Neuronal stem cell (in vitro differentiated cells): ENCODE data around the gene CTF1.
A peak's percentile ranks its signal among the peaks of the same experiment; 100 is the strongest.

Experiments
- DNase-seq: peaks from one replicate; pipeline ENCODE4 v3.0.0-alpha.2; 2013; ENCODE audit warnings: low spot score
- H2AFZ ChIP-seq: one replicate; pipeline ENCODE4 v1.6.1; 2013; ENCODE audit warnings: mild to moderate bottlenecking, low read length, inconsistent platforms
- H2AK5ac ChIP-seq: 2 replicates; pipeline ENCODE4 v1.6.1; 2013; ENCODE audit warnings: low read depth, mild to moderate bottlenecking, inconsistent platforms, low read length, moderate library complexity, mixed read lengths
- H2BK120ac ChIP-seq: 2 replicates; pipeline ENCODE4 v1.6.1; 2013; ENCODE audit warnings: low read depth, mild to moderate bottlenecking, inconsistent platforms, low read length, moderate library complexity, mixed read lengths
- H2BK12ac ChIP-seq: one replicate; pipeline ENCODE4 v1.6.1; 2013; ENCODE audit warnings: low read length, inconsistent platforms
- H2BK15ac ChIP-seq: 2 replicates; pipeline ENCODE4 v1.6.1; 2013; ENCODE audit warnings: mild to moderate bottlenecking, low read length, inconsistent platforms, mixed read lengths
- H2BK5ac ChIP-seq: one replicate; pipeline ENCODE4 v1.6.1; 2013; ENCODE audit warnings: inconsistent platforms, mild to moderate bottlenecking, low read length, moderate library complexity
- H3K14ac ChIP-seq: one replicate; pipeline ENCODE4 v1.6.1; 2013; ENCODE audit warnings: low read length, inconsistent platforms
- H3K18ac ChIP-seq: 2 replicates; pipeline ENCODE4 v1.6.1; 2013; ENCODE audit warnings: low read length, inconsistent platforms
- H3K23ac ChIP-seq: 2 replicates; pipeline ENCODE4 v1.6.1; 2013; ENCODE audit warnings: low read depth, mild to moderate bottlenecking, mixed read lengths, low read length, inconsistent platforms; ENCODE audit not compliant: poor library complexity
- H3K27ac ChIP-seq: replicated peaks from 3 replicates; pipeline ENCODE4 v1.5.1; 2013; ENCODE audit warnings: low read length, inconsistent platforms
- H3K27me3 ChIP-seq, 3 experiments: 2 replicates each; pipeline ENCODE4 v1.6.1; 2013; ENCODE audit warnings: low read length in 3 of 3, mild to moderate bottlenecking in 2 of 3, inconsistent platforms in 1 of 3, low read depth in 1 of 3, mixed read lengths in 1 of 3, moderate library complexity in 1 of 3; ENCODE audit not compliant: control insufficient read depth in 3 of 3, insufficient read depth in 3 of 3
- H3K36me3 ChIP-seq, 2 donors: replicated peaks in 1 of 2; 2 replicates each; pipeline ENCODE4 v1.6.1; 2013; ENCODE audit warnings: low read length in 2 of 2; ENCODE audit not compliant: control insufficient read depth in 2 of 2, insufficient read depth in 2 of 2
- H3K4ac ChIP-seq: 2 replicates; pipeline ENCODE4 v1.6.1; 2013; ENCODE audit warnings: inconsistent platforms, mild to moderate bottlenecking, low read length, moderate library complexity
- H3K4me1 ChIP-seq, 2 donors: 1 replicate in 1 of 2; 2 replicates in 1 of 2; pipeline ENCODE4 v1.6.1; 2013; ENCODE audit warnings: low read length in 2 of 2, low read depth in 1 of 2; ENCODE audit not compliant: control insufficient read depth in 2 of 2, insufficient read depth in 1 of 2
- H3K4me2 ChIP-seq: one replicate; pipeline ENCODE4 v1.6.1; 2013; ENCODE audit warnings: mild to moderate bottlenecking, low read length, inconsistent platforms; ENCODE audit not compliant: insufficient read depth, poor library complexity, severe bottlenecking
- H3K4me3 ChIP-seq, 2 donors: 2 replicates each; pipeline ENCODE4 v1.5.1; 2013; ENCODE audit warnings: low read length in 2 of 2, mild to moderate bottlenecking in 2 of 2, inconsistent platforms in 1 of 2, moderate library complexity in 1 of 2
- H3K79me1 ChIP-seq: one replicate; pipeline ENCODE4 v1.6.1; 2013; ENCODE audit warnings: low read depth, mild to moderate bottlenecking, inconsistent platforms, low read length, moderate library complexity
- H3K9ac ChIP-seq: one replicate; pipeline ENCODE4 v1.6.1; 2013; ENCODE audit warnings: mild to moderate bottlenecking, low read depth, low read length, inconsistent platforms; ENCODE audit not compliant: poor library complexity
- H3K9me3 ChIP-seq, 2 donors: replicated peaks in 1 of 2; 2 replicates each; pipeline versions ENCODE3 to v1.6.1; 2013; ENCODE audit warnings: low read length in 2 of 2, mild to moderate bottlenecking in 2 of 2, inconsistent platforms in 1 of 2, low read depth in 1 of 2, mixed read lengths in 1 of 2, moderate library complexity in 1 of 2; ENCODE audit not compliant: control insufficient read depth in 2 of 2, insufficient read depth in 1 of 2
- H4K8ac ChIP-seq: one replicate; pipeline ENCODE4 v1.6.1; 2013; ENCODE audit warnings: low read depth, mild to moderate bottlenecking, inconsistent platforms, low read length, moderate library complexity
- H4K91ac ChIP-seq: one replicate; pipeline ENCODE4 v1.6.1; 2013; ENCODE audit warnings: low read length, low read depth, mild to moderate bottlenecking, inconsistent platforms; ENCODE audit not compliant: poor library complexity
- WGBS, 2 donors: extraction: QIAGEN DNeasy Blood & Tissue Kit; methylation state at CpG; one replicate each; pipeline ENCODE4 v1.1.7; 2013; ENCODE audit warnings: missing lambda C conversion rate in 2 of 2, mixed read lengths in 1 of 2; ENCODE audit not compliant: insufficient read length in 2 of 2, insufficient replicate concordance in 1 of 2; ENCODE audit errors: extremely low coverage in 2 of 2; 5-methylcytosine and 5-hydroxymethylcytosine counted together

The CTF1 gene

DNA sequence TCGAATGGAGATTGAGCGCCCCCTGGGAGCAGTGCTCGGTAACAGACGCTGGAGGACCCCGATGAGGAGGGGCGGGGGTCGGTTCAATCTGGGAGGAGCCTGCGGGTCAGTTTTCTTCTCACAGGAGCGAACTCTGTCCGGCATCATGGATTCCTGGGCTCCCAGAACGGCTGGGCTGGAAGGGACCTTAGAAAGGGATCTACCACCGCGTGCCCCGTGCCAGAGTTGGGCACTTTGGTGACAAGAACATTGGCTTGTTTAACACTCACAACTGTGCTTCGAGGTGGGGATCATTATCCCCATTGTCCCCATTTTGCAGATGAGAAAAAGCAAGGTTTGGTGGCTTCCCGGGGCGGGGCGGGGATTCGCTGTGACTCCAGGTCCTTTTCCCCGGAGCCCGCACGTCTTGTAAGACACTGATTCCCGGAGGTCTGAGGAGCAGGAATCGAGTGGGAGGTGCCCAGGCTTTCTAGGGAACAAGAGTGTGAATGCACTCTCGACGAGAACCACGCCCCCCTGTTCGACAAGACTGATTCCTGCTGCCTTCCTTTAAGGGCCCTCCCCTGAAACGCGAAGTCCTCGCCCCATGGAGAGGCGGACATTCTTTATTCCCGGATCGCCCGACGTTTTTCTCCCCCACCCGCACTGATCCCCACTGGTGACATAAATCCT lies 25.5 kb downstream of the CTF1 start:
- no peak overlapping the region for H2BK120ac ChIP-seq
- peak overlapping the region; percentile 83 for H2AFZ ChIP-seq
- no peak overlapping the region for H3K4ac ChIP-seq
- no peaks in the 10 kb centered on the region for H3K9me3 ChIP-seq
- H3K14ac ChIP-seq, result no peak overlapping the region
- no peak overlapping the region for H4K91ac ChIP-seq
- peak overlapping the region; percentile 64 for H3K27ac ChIP-seq
- H3K4me3 ChIP-seq, result peak overlapping the region; percentile 76 to 85
- peak overlapping the region; percentile 72 for H3K4me2 ChIP-seq
- no peak overlapping the region for H4K8ac ChIP-seq
- H3K27me3 ChIP-seq, result no peaks in the 10 kb centered on the region
- H3K9ac ChIP-seq, result peak overlapping the region; percentile 85
- H3K4me1 ChIP-seq, result peaks cover 7 to 8% of the 10 kb centered on the region in 2 donors
- H2BK5ac ChIP-seq, result peak overlapping the region; percentile 49
- peak overlapping the region; percentile 73 for H3K18ac ChIP-seq
- H2BK15ac ChIP-seq, result no peak overlapping the region
- WGBS, 2 donors, result no CpG with 5 or more reads among the region's 37 CpGs
- peaks cover 2% of the 10 kb centered on the region for H3K79me1 ChIP-seq
- no peak overlapping the region for H3K23ac ChIP-seq
- no peak overlapping the region for H2BK12ac ChIP-seq
- peaks cover 9 to 18% of the 10 kb centered on the region in 2 donors for H3K36me3 ChIP-seq
- peak overlapping the region; percentile 8 for H2AK5ac ChIP-seq
- peak; percentile 94 for DNase-seq

DNA sequence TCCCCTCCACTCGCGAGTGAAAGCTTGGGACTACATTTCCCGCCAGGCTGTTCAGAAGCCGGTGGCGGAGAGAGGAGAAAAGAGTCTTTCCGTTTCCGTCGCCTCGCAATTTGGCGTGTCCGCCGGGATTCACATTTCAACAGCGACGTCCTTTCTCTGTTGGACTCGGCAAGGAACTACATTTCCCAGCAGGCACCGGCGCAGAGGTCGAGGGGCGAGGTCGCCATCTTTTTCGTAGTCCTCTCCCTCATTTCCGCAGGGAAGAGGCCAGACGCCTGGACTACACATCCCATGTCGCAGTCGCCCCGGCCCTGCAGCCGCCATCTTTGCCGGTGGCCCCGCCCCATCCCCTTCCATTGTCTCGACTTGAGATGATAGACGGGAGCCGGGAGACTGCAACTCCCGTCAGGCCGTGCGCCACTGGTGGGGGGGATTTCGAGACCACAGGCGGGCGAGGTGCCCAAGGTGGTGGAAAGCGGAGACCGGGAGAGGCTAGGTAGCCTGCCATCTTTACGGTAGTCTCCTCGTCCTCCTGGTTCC lies 26.1 kb downstream of the CTF1 start:
- Histone ChIP-seq H3K14ac (no peak overlapping the region), H4K91ac (no peak overlapping the region), H3K23ac (peak overlapping the region; percentile 40), H3K4ac (no peak overlapping the region), H3K27me3 (no peaks in the 10 kb centered on the region), H4K8ac (no peak overlapping the region), H3K79me1 (peaks cover 7% of the 10 kb centered on the region), H3K9me3 (no peaks in the 10 kb centered on the region), H2AFZ (peak overlapping the region; percentile 83), H3K4me2 (peak overlapping the region; percentile 72), H2BK5ac (peak overlapping the region; percentile 56), H2BK12ac (no peak overlapping the region), H2BK15ac (no peak overlapping the region), H2BK120ac (no peak overlapping the region), H2AK5ac (no peak overlapping the region), H3K27ac (peak overlapping the region; percentile 82), H3K36me3 (peaks cover 15 to 24% of the 10 kb centered on the region in 2 donors), H3K9ac (peak overlapping the region; percentile 91), H3K18ac (peak overlapping the region; percentile 94), H3K4me1 (peaks cover 7 to 8% of the 10 kb centered on the region in 2 donors), H3K4me3 (peak overlapping the region; percentile 76 to 87)
- no CpG with 5 or more reads among the region's 42 CpGs for WGBS, 2 donors
- peak; percentile 100 for DNase-seq

DNA sequence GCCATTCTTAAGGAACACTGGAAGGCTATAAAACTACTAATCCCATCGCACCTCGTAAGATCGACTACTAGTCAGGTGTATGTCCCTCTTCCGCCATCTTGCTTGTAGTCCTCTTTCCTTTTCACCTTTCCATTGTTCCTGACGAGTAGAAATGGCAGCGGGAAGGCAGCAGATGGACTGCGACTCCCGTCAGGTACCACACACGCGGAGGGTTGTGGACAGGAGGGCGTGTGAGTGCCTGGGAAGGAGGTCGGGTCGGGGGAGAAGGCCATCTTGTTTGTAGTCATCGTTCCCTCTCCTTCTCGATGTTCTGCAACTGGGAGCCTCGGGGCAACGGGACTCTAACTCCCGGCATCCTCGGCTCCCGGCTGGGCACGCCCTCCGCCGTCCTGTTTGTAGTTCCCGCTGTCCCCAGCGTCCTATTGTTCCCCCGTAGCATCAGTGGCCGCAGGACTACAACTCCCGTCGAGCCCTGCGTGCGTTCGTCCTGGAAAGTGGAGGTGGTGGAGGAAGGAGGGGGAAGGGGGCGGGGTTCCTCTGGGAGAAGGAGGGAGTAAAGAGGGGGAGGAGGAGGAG lies 26.6 kb downstream of the CTF1 start:
- DNase-seq, result peak; percentile 100
- H3K18ac ChIP-seq, result peak overlapping the region; percentile 94
- H2AFZ ChIP-seq, result peak overlapping the region; percentile 89
- WGBS, 2 donors, result no CpG with 5 or more reads among the region's 33 CpGs
- peak overlapping the region; percentile 56 for H2BK5ac ChIP-seq
- H4K91ac ChIP-seq, result peak overlapping the region; percentile 12
- H3K79me1 ChIP-seq, result peaks cover 8% of the 10 kb centered on the region
- H2AK5ac ChIP-seq, result no peak overlapping the region
- no peak overlapping the region for H4K8ac ChIP-seq
- H3K4ac ChIP-seq, result peak overlapping the region; percentile 81
- peaks cover 7 to 8% of the 10 kb centered on the region in 2 donors for H3K4me1 ChIP-seq
- H2BK12ac ChIP-seq, result no peak overlapping the region
- no peaks in the 10 kb centered on the region for H3K27me3 ChIP-seq
- H3K9ac ChIP-seq, result peak overlapping the region; percentile 91
- H2BK15ac ChIP-seq, result no peak overlapping the region
- H3K14ac ChIP-seq, result no peak overlapping the region
- H3K4me3 ChIP-seq, result peak overlapping the region; percentile 76 to 87
- H3K36me3 ChIP-seq, result peaks cover 16 to 29% of the 10 kb centered on the region in 2 donors
- H2BK120ac ChIP-seq, result no peak overlapping the region
- H3K9me3 ChIP-seq, result no peaks in the 10 kb centered on the region
- H3K27ac ChIP-seq, result peak overlapping the region; percentile 82
- peak overlapping the region; percentile 71 for H3K4me2 ChIP-seq
- H3K23ac ChIP-seq, result peak overlapping the region; percentile 40

DNA sequence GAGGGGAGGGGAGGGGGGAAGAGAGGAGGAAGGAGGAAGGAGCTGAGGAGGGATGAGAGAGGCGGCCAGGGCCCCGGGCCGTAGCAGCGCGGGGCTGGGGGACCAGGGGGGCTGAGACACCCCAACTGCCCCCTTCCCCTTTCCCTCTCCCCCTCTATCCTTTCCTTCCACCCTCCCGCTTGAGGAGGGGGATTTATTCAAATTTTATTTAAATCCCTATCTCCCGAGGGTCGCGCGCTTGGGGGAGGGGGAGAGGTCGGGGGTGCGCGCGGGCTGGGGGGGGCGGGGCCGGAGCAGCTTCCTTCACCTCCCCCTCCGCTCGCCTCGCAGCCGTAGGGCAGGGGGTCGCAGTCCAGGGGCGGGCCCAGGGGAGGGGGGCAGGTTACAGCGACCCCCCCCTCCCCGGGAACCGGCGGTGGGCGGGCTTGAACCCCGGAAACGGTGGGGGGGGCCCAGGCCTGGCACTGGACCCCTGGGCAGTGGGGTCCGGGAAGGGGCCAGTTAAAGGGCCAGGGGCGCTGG lies 27.2 kb downstream of the CTF1 start, which contains the start of gene FBXL19:
TSS of gene FBXL19 (plus strand) at position 19 of the 522 bp plus-strand sequence. CDS start 2,183 bp downstream, outside the sequence.
- DNase-seq, result peak; percentile 85
- Histone ChIP-seq H3K4me2 (peak within 1 kb of the TSS; percentile 72), H3K9me3 (no peaks in the 10 kb centered on the region), H3K9ac (peak within 1 kb of the TSS; percentile 93), H3K23ac (peak within 1 kb of the TSS; percentile 40), H3K27ac (peak within 1 kb of the TSS; percentile 82), H2BK12ac (no peak within 1 kb of the TSS), H3K36me3 (peaks cover 17 to 33% of the 10 kb centered on the region in 2 donors), H3K79me1 (peaks cover 8% of the 10 kb centered on the region), H2AK5ac (peak within 1 kb of the TSS; percentile 89), H3K4ac (peak within 1 kb of the TSS; percentile 81), H2AFZ (peak within 1 kb of the TSS; percentile 89), H4K91ac (peak within 1 kb of the TSS; percentile 12), H2BK5ac (peak within 1 kb of the TSS; percentile 84), H3K18ac (peak within 1 kb of the TSS; percentile 97), H3K4me3 (peak within 1 kb of the TSS; percentile 76 to 93), H2BK15ac (peak within 1 kb of the TSS; percentile 61), H3K14ac (no peak within 1 kb of the TSS), H4K8ac (no peak within 1 kb of the TSS), H2BK120ac (no peak within 1 kb of the TSS), H3K27me3 (no peaks in the 10 kb centered on the region), H3K4me1 (peaks cover 7 to 8% of the 10 kb centered on the region in 2 donors)
- no CpG with 5 or more reads among the region's 31 CpGs for WGBS, 2 donors
